HG03175 (cell line): ENCODE data around the gene PCDH1.
"Not testable (repeated sequence)": the region's sequence is repeated elsewhere in the genome, so short reads cannot be mapped to it uniquely, and the experiment has no call there.

Source experiments
- ATAC-seq: cut with Tn5 transposase; IDR thresholded peaks from one replicate; pipeline ENCODE4 v1.9.1; 2021; ENCODE audit warnings: mild to moderate bottlenecking, moderate library complexity; ENCODE audit not compliant: unreplicated experiment

The PCDH1 gene

GRCh38 chr5:141902015-141902814 lies 24.0 kb upstream of the PCDH1 start:
- no peak for ATAC-seq

GRCh38 chr5:141898448-141899049 lies 20.3 kb upstream of the PCDH1 start:
- ATAC-seq, result no peak

DNA sequence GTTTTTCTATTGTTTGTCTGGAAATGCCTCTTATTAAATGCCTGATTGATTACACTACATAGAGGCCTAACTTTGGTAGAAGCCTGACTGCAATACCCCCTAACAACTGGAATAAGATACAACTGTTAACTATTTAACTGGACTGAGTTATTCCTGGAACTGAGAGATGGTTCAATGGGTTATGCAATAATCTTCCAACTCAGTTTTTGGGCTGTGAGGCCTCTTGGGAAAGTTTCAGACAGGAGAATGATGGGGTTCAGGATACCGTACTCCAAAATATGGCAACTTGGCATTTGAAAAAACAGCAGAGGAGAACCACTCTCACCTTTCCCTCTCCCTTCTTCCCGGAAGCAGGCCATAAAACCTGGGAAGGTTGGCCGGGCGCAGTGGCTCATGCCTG lies 19.2 kb upstream of the PCDH1 start:
- ATAC-seq, result no peak

GRCh38 chr5:141890429-141890828 lies 12.2 kb upstream of the PCDH1 start:
- ATAC-seq, result not testable (repeated sequence)

GRCh38 chr5:141889282-141889871 lies 11.2 kb upstream of the PCDH1 start:
- ATAC-seq, result no peak

- ATAC-seq, result no peak
These were observed 5.7 kb upstream of the PCDH1 start for GRCh38 chr5:141883892-141884318.

DNA sequence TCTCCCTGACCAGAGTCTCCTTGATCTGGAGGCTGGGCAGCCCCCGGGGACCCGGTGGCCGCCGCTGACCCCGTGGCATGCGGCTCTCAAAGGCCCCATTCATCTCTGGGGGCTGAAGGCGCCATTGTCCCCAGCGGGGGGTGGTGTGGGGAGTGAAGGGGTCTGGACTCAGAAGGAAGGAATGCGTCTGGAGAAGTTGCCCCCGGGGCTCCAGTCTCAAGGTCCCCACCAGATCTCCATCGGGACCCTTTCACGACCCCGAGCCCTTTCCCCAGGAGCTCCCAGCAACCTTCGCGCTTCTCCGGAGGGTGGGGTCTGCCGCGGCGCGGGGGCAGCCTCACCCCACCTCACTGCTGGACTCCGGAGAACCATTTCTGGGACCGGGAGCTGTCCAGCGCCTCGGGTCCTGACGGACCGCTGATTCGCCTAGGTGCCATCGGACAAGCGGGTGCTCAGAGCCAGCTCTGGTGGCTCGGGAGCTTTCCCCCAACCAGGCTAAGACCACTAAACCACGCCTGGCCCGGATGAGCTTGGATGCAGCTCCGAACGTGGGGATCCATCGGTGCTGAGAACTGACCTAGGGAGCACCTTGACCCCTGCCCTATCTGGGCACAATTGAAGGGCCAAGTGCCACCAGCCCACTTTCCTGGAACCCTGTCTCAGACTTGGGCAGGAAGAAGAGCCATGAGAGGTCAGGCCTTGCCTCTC lies 5.1 kb upstream of the PCDH1 start:
- ATAC-seq, result no peak

- ATAC-seq, result no peak
These were observed 4.5 kb upstream of the PCDH1 start for GRCh38 chr5:141882594-141883183.

DNA sequence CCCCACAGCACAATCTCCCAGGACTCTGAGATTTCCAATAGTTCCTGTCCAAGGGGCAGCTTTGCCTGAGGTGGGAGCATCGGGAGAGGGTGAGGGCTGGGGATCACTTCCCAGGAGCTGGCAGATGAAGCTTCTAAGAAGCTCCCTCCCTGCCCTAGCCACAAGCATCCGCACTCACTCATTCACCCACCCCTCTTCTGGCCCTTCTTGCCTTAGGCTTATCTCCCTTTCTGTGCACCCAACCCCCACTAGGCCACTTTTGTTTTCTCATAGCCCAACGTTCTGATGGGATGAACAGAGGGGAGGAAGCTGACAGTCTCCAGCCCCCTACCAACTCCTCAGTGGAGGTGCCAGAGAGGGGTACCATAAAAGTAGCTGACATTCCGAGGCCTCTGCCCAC lies 3.7 kb upstream of the PCDH1 start:
- no peak for ATAC-seq

- ATAC-seq, result no peak
These were observed 3.0 kb upstream of the PCDH1 start for GRCh38 chr5:141880961-141881801.

DNA sequence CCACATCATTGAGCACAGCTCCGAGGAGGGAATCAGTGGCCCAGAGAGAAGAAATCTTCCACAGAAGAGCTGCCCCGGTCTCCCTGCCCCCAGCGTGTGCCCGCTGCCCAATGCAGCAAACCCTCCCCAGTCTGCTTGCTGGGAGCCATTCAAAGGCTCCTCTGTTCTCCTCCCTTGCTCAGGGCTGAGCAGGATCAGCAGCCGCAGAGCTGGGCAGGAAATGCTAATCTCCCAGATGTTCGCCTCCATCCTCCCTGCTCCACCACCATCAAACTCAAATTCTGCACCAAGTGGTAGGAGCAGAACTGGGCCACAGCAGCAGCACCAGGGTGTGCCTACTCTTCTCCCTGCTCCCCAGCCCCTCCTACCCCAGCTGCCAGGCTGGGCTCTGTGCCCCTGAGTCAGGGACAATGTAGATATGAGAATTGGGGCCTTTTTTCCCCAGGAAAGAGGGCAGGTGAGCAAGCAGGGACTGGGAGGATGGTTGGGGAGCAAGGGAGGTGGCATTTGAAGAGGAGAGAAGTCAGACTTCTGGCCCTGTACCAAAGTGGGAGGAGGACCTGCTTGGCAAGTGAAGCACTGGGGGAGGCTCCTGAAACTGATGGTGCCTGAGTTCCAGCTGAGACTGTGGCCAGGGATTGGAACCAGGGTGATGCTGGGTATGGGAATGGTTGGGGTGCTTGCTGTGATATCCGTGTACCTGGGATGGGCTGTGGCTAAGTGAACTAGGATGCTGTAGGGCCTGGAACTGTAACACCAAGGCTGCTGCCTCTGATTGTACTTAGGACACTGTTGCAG lies 1.9 kb upstream of the PCDH1 start:
- no peak for ATAC-seq

DNA sequence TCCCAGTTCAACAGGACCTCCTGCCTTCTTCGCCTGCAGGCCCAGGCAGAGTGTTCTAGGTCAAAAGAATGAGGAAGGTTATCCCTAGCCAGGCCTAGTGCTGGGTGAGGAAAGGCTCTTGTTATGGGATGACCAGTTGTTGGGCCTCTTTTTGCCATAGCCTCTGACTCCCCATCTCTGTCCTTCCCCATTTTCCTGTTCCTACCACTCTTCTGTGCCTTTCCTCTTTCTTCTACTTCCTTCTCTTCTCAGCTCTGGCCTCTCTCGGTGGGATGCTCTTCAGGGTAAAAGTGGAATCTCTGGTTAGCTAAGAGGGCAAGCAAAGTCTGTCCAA lies 1.2 kb upstream of the PCDH1 start:
- ATAC-seq, result no peak

DNA sequence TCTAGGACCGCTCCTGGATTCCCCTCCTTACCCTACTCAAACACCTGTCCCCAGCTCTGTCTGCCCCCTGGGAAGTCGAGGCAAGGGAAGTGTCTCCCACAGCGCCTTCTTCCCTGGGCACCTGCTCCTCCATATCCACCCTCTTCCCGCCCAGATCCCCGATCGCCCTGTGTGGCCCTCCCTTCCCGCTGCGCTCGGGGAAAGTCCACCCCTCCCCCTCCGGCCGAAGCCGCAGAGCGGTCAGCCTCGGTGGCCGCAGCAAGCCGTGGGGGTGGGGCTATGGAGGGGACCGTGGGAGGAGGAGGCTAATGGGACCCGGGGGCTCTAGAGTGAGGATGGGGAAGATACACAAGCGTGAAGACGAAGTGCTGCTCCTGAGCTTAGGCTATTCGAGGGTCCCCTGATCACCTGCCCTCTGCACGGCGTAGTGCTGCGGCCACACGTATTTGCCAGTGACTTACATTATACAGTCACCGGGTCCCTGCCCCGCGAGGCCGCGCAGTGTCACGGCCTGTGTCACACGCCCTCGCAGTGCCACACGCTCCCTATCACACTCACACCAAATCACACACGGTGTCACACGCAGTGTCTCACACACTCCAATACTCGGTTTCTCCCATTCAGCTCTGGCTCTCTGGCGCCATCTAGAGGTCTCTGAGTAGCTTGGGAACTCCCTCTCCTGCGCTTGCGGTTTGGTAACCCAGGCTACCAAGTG lies 658 bp upstream of the PCDH1 start:
- peak; percentile 87 for ATAC-seq

- no peak for ATAC-seq
These were observed 639 bp downstream of the PCDH1 start for GRCh38 chr5:141877356-141878185.

DNA sequence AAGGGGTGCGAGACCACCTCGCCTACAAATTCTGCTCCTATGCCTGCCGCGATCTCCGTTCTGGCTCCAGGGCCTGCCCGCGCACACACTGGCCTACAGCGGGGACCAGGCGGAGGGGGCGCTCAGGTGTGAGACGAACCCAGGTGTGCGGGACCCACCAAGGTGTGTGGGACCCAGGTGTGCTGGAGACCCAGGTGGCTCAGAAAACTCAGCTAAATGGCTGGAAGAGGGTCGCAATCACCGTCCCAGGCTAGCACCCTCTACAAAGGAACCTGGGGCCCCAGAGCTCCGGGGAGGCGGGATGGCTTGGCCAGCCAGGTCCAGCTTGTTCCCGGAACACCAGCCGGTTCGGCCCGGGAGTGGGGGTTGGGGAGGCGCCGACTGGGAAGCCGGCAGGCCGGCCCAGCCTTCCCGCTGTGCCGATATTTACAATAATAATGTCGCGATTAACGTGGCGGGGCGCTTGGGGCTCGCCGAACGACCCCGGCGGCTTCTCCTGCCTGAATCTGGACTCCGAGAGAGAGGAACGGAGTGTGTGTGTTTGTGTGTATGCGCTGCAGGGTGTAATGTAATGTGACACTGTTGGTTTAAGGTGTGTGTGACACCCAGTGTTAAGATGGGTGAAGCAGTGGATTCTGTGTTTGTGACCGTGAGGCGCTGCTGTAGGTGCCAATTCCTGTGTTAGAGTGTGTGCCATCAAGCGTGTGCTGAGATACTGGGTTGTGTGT lies 1.4 kb downstream of the PCDH1 start:
- ATAC-seq, result no peak

DNA sequence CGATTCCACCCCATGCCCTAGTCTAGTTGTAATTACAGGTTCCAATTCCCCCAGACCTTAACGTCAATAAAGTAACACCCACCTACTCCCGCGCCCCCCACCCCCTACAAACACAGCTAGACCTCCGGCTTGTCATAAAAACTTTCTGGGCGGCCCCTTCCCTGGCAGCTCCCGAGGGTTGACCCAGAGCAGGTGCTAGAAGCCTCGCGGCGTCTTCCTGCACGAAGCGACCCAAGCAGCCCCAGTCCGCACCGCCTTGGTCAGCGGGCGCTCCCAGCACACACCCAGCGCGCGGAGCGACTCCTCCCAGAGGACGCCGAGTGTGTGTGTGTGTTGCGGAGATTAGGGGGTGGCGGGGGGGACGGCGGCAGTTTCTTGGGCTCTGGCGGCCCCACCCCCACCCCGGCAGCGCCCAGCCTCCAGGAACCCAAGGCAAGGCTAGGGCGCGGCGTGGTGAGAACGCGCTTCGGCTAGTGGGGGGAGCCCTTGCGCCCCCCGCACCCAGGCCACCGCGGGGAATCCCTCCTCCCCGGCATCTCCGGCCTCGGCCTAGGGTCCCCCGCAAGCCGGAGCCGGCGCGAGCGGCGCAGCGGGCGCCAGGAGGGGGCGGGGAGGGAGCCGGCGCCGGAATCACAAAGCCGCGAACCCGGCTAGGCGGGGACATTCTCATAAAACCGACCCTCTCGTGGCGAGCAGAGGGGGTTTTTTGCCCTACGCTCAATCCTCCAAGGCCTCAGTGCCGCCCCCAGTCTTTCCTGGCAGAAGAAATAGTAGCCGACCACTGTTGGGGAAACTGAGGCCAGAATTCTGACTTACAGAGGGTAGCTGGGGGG lies 2.2 kb downstream of the PCDH1 start:
- no peak for ATAC-seq
